GM18861 (cell line): ENCODE data around the gene PSD2.

Experiments used
- ATAC-seq: cut with Tn5 transposase; IDR thresholded peaks from one replicate; pipeline ENCODE4 v1.9.1; 2021; ENCODE audit not compliant: unreplicated experiment

Gene PSD2

DNA sequence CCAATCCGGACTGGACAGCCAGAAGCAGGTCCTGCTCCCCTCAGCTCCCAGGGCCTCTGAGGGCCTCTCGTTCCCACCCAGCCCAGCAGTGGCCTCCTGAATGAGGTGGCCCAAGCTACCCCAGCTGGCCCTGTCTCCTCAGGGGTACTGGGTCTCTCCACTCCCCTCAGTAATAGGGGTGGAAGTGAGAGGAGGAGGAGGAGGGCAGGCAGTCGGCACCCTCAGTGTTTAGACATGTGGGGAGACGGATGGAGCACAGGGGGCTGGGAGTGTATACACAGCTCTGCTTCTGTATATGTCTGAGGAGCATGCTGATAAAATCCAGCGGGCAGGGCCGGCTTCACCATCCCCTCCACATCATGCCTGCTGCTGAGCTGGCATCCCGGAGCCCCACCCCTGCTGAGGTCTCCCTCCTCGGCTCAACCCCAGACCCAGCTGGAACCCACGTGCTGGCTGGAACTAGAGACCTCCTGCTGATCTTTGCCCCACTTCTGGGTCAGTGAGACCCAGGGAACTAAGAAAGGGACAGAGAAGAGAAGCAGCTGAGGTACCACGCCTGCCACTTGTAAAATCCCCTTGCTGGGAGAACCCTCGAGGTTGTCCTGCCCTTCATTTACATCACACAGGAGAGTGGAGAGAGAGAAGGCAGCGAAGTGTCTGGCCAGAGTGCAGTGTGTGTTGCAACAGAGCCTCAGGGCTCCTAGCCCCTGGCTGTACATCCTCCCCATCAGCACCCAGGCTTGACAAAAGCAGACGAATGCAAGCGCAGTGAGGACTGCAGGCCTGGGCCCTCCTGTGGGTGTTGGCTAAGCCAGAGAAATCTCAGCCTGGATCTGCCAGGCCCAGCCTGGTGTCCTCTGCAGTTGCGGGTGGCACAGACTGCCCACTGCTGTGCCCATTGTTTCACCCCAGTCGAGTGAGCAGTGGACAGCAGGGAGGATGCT, 77.5 kb downstream of the PSD2 start:
- ATAC-seq = no peak

DNA sequence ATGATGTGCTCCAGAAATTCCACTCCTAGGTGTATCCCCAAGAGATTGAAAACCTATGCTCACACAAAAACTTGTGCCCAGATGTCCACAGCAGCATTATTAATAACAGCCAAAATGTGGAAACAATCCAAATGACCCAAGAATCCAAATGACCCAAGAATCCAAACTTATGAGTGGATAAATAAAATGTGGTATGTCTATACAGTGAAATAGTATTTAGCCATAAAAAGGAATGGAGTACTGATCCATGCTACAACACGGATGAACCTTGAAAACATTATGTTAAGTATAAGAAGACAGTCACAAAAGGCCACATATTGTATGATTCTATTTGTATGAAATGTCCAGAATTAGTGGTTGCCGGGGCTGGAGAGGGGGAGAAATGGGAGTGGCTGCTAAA, 80.3 kb downstream of the PSD2 start:
- no peak for ATAC-seq

DNA sequence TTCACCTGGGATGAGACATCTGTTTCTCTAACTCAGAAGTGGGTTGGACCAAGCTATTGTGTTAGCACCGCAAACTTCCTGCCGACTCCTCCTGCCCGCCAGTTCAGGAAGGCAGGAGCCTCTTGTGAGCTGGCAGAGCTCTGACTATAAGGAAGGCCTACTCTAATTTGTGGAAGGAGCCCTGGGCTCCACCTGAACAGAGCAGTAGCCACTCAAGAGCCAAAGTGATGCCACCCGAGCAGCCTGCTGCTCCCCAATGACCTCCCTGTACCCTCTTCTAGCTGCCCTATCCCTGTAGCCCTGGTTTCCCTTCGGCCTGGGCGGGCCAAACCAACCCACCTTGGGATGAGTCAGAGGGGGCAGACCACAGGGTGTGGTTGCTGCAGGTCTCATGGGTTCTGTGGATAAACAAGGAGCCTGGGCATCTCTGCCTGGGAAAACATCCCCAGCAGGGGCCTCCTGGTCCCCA, 81.6 kb downstream of the PSD2 start:
- ATAC-seq = no peak

DNA sequence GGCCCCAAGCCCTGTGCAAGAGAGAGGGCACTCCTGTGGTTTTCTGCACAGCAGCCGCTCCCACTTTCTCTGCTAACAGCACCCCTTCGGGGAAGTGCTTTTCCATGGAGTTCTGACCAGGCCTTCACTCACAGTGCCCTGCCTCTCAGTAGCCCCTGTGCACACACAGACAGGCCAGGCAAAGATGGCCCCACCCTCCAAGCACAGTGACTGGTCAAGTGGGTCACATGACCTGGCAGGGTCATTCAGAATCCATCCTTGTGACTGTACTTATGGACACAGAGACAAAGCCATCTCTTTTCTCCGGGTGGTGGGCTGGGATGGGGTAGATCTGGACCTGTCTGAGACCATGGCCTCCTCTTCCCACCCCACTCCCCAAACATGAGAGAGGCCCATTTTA, 82.5 kb downstream of the PSD2 start:
- ATAC-seq = no peak

DNA sequence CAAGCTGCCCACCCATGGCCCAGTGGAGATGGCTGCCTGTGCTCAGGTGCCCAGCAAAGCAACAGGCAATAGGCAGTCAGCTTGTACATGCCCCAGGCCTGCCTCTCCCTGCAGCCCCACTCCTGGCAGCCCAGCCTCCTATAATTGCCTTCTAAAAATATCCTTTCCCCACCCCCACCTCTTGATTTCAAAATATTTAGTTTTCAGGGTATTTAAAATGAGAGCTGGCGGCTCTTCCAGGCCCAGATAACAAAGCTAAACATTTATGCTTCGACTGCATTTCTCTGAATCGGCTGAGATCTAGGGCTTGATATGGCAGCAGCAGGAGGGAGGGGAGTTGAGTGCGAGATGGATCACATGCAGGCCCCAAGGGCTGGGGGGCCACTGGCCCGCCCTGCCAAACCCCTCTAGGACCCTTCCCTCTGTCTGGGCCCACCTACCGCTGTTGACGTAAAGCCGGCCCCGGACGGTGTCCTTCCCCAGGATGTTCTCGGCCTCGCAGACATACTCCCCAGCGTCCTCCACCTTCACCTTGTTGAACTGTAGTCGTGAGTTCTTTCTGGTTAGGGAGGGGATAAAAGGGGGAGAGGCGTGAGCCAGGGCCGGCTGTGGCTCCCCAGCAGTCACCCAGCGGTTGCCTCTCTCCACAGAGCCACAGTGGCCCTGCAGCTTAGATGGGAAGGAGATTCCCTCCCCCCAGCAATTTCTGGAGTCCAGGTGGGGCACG, 85.0 kb downstream of the PSD2 start:
- ATAC-seq = no peak

DNA sequence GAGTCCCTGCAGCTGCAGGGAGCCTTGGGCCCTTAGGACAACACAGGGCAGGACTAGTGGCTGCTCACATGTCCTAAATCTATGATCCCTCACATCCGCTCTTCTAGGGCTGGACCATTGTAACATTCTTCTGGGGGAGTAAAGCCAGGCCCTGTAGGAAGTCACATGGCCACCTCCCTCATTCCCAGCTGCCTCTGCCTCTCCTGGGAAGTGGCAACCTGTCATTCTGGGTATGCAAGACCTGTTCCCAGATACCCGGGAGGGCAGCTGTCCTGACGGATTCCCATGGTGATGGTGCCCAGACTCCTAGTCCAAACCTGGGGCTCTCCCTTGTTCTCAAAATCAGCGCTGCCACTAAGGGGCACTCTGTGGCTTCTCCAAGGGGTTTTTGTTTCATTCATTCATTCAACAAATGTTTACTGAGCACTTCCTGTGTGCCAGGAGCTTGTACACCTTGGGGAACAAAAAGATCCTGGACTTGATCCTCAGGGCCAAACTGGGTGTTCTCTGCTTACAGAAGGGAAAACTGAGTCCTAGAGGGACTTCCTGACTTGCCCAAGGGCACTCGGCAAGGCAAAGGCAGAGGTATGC, 85.6 kb downstream of the PSD2 start:
- ATAC-seq = no peak

DNA sequence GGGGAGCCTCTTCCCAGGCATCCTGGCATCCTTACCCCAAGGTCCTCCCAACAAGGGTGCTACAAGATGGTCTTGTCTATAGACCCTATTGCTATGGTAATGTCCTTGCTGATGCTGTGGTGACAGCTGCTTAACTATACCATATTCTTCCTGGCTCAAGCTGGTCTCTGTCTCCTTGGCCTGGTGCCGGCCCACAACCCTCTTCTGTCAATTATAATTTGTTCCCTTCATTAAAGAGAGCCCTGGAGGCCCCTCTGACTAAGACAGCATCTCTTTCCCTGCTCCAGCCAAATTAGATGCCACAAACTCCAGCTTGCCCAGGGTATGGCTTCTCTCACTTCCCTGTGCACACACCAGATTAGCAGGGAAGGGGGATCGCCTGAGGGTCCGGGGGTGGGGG, 86.7 kb downstream of the PSD2 start:
- no peak for ATAC-seq

DNA sequence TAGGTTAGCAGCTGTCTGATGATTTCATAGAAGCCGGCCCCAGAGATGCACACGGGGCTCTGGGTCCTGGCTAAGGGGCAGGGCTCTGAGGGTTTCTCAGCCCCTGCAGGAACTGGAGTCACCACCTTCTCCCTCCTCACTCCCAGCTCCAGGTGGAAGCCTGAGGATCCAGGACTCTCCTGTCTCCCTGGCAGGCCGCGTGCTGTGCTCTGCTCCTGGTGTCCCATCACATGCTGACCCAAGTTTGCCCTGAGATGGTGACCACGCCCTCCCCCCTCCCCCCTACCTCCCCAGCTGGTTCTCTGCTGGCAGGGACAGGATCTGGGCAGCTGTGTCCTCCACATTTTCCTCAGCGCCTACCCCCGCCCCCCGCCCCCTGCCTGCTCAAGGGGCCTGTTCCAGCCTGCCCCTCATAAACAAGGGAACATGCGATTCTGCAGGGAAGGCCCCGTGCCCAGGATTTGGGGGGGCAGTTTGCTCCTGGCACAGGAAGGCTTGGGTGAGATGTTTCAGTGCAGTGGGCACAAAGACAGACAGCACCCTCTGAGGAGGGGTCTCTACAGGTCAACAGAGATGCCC, 87.4 kb downstream of the PSD2 start:
- no peak for ATAC-seq

DNA sequence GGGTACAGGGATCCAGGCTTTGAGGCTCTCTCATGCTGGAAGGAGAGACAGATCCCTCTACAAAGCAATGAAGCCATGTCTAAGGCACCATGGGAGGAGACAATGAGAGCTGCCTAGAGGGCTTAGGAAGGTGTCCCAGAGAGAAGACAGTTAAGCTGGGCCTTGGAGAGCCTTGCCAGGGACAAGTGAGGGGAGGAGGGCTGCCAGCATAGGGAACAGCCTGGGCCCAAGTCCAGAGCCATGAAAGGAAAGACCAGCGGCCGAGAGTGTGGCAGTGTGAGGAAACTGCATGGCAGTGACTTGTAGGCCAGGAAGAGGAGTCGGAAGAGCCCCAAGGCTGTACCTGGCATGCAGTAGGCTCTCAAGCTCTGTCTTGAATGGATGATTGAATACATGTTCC, 88.5 kb downstream of the PSD2 start:
- no peak for ATAC-seq

DNA sequence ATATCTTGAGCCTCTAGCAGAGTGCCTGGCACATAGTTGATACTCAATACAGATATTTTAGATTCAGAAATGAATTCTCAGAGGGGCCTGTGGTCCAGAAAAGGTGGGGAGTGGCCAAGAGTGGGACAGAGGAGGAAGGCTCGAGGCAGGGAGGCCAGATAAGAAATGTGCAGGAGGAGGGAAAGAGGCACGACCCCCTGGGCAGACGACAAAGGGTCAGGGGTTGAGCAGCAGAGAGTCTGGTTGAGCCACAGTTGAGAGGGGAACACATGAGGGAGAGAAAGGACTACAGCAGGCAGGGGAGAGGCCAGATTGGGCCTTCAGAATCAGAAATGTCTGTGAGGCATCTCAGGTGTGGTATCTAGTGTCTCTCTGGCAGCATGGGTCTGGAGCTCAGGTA, 89.1 kb downstream of the PSD2 start:
- ATAC-seq = no peak

DNA sequence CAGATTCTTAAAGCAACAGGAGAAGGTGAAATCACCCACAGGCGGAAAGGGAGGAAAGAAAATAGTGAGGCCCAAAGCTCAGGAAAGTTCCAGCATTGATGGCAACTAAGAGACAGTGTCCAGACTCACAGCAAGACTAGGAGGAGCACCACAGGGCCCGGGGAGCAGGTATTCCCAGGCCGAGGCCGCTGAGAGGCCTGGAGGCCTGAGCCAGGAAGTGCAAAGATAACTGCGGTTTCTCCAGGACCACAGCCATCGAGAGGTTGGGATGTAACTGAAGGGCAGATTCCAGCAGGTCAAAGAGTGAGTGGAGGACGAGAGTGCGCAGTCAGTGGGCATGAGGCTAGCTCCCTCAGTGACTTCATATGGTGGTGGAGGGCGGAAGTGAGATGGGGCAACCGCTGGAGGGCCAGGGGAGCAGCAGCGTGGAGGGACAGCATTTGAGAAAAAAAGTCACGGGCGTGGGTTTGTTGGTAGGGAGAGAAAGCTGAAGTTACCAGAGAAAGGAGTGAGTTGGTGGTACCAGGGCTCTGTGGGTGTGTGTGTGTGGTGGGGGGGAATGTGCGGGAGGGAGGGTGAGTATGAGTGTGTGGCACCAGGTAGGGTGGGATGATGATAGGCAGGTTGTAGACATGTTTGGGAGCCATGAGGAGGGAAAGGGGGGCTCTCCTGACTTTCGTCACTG, 89.7 kb downstream of the PSD2 start:
- ATAC-seq = no peak

DNA sequence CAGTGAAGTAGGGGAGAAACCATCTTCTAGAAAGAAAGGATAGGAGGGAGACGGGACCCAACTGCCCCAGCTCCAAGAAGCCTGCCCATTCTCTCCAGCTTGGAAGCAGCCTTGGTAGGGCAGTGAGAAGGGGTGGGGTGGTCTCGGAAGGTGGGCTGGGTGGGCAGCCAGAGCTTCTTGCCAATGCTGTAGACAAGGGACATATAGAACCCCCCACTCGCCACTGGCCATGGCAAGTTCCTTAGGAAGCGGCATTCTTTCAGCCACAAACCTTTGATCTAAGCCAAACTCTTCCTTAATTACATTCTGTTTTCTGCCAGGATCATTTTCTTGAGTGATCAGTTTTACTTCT, 90.2 kb downstream of the PSD2 start:
- no peak for ATAC-seq

DNA sequence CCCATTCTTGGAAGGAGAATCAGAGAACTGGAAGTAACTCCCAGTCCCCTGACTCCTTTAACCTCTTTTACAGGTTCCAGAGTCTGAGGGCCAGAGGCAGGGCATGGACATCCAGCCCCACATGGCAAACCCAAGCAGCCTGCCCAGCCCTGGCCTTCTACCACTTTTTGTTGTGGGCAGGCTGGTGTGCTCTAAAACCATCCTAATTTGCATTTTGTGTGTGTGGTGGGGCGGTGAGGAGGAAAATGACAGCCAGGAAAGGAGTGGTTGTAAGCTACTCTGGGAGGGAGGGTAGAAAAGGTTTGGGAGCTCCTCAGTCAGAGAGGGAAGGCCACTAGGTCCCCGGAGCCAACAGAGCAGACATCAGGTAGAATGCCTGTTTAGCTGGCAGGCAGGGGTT, 90.6 kb downstream of the PSD2 start:
- ATAC-seq = no peak

DNA sequence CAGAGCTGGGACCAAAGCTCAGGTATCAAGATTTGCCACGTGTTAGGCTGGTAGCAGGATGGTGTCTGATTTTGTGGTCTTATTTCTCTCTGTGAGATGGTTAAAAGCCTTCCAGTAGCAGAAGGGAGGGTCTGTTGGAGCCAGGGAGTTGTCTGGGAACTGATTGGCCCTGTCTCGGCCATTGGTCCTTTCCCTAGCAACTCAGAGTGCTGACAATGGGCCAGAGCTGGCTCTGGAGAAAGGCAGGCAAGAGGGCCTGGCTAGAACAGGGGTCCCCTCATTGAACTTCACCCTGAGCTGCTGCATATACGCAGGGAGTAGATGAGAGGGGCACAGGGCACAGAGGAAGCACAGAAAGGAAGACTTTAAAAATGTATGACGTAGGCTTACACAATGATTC, 92.8 kb downstream of the PSD2 start:
- ATAC-seq = no peak

DNA sequence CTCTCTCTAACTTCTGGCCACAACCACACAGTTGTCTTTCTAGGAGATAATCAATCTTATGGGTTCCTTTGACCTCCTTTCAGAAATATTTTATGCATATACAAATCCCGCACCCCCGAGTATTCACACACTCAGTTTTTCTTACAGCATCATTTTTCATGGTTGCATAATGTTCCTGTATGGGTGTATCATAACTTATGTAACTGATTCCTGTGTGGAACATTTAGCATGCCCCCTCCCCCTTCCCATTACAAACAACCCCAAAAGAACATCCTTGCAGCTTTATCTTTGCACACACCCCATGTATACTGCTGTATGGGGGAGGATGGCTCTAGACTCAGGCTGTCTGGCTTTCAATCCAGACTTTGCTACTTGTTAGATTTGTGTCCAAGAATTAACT, 93.8 kb downstream of the PSD2 start:
- ATAC-seq = no peak

DNA sequence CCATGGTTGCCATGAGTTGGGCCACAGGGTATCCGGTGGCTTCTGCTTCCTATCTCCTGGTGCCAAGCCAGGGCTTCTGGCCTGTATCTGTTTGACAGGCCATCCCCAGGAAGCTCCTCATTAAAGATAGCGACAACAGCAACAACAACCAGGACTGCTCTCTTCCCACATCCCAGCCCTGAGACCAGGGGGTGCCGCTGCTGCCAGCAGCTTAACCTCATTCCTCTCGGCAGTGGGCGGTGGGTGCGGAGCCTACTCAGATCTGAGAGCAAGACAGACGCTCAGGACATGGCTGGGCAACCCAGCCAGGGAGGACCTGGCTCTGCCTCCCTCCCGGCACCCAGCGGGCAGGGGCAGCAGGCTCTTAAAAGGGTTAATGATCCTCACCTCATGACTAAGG, 98.3 kb downstream of the PSD2 start:
- ATAC-seq = no peak
